Stimulated activated naive CD4-positive, alpha-beta T cell treated with Interleukin-2 at 50 U/mL for 16 hours (primary cell): ENCODE results near the gene GPR63.

Experiments
- DNase-seq: peaks from one replicate; lab custom pipeline; 2025; lab: John Stamatoyannopoulos, UW

Gene GPR63

GRCh38 chr6:96816301-96816817 lies 20.9 kb downstream of the GPR63 start:
- DNase-seq, result no peak

GRCh38 chr6:96814625-96815024 lies 22.7 kb downstream of the GPR63 start:
- DNase-seq, result no peak

- no peak for DNase-seq
Observed at GRCh38 chr6:96812077-96812703, 25.1 kb downstream of the GPR63 start.

GRCh38 chr6:96811670-96812069 lies 25.6 kb downstream of the GPR63 start:
- no peak for DNase-seq

- DNase-seq, result no peak
Observed at GRCh38 chr6:96811136-96811535, 26.1 kb downstream of the GPR63 start.

GRCh38 chr6:96809119-96809518 lies 28.2 kb downstream of the GPR63 start:
- DNase-seq, result no peak

GRCh38 chr6:96803106-96803481 lies 34.2 kb downstream of the GPR63 start:
- no peak for DNase-seq

GRCh38 chr6:96795481-96795880 lies 41.8 kb downstream of the GPR63 start:
- DNase-seq, result no peak

- DNase-seq, result no peak
Observed at GRCh38 chr6:96794980-96795379, 42.3 kb downstream of the GPR63 start.

- no peak for DNase-seq
Observed at GRCh38 chr6:96792561-96793190, 44.6 kb downstream of the GPR63 start.

- DNase-seq, result no peak
Observed at GRCh38 chr6:96789871-96790270, 47.4 kb downstream of the GPR63 start.

GRCh38 chr6:96787846-96788580 lies 49.3 kb downstream of the GPR63 start:
- no peak for DNase-seq

GRCh38 chr6:96786336-96786735 lies 50.9 kb downstream of the GPR63 start:
- DNase-seq, result no peak

- no peak for DNase-seq
Observed at GRCh38 chr6:96784650-96785049, 52.6 kb downstream of the GPR63 start.

GRCh38 chr6:96783307-96783706 lies 54.0 kb downstream of the GPR63 start:
- no peak for DNase-seq

GRCh38 chr6:96781557-96781956 lies 55.7 kb downstream of the GPR63 start:
- DNase-seq, result no peak

- no peak for DNase-seq
Observed at GRCh38 chr6:96777113-96777512, 60.2 kb downstream of the GPR63 start.

GRCh38 chr6:96775727-96776400 lies 61.4 kb downstream of the GPR63 start:
- DNase-seq, result no peak

- DNase-seq, result no peak
Observed at GRCh38 chr6:96766769-96767168, 70.5 kb downstream of the GPR63 start.

- no peak for DNase-seq
Observed at GRCh38 chr6:96762599-96762998, 74.7 kb downstream of the GPR63 start.

GRCh38 chr6:96761794-96762193 lies 75.5 kb downstream of the GPR63 start:
- DNase-seq, result no peak

GRCh38 chr6:96760153-96760687 lies 77.1 kb downstream of the GPR63 start:
- DNase-seq, result no peak
